Spleen (tissue), 11 donors: ENCODE results near the gene CDC20. TPM values are rescaled to one million over a fixed set of nuclear protein-coding genes. Genes with fewer than 3 reads are reported as not detected.
A peak's percentile ranks its signal among the peaks of the same experiment; 100 is the strongest.

Experiments
- DNase-seq: peaks from one replicate; pipeline ENCODE4 v3.0.0-alpha.2; 2020
- H3K27ac ChIP-seq, 8 donors: fragments of 200-600 bp; sonication (generic) in 7 of 8; 1 replicate in 4 of 8; 2 replicates in 4 of 8; pipeline versions ENCODE4 v1.5.0 to v1.8.0; 2016 to 2021; ENCODE audit warnings: inconsistent platforms in 4 of 8, mild to moderate bottlenecking in 4 of 8, moderate library complexity in 1 of 8
- H3K27me3 ChIP-seq, 7 donors: fragments of 200-600 bp; sonication (generic) in 6 of 7; replicated peaks in 1 of 7; 1 replicate in 4 of 7; 2 replicates in 3 of 7; pipeline versions ENCODE4 v1.5.0 to v1.8.0; 2016 to 2021; ENCODE audit warnings: inconsistent platforms in 3 of 7, mild to moderate bottlenecking in 1 of 7
- H3K36me3 ChIP-seq, 6 donors: fragments of 200-600 bp; sonication (generic) in 5 of 6; 1 replicate in 4 of 6; 2 replicates in 2 of 6; pipeline versions ENCODE4 v1.5.0 to v1.8.0; 2016 to 2021; ENCODE audit warnings: inconsistent platforms in 2 of 6
- H3K4me1 ChIP-seq, 6 donors: fragments of 200-600 bp; sonication (generic) in 5 of 6; 1 replicate in 3 of 6; 2 replicates in 3 of 6; pipeline versions ENCODE4 v1.5.0 to v1.8.0; 2016 to 2021; ENCODE audit warnings: inconsistent platforms in 3 of 6
- H3K4me3 ChIP-seq, 8 donors: fragments of 200-600 bp; sonication (generic) in 7 of 8; 1 replicate in 4 of 8; 2 replicates in 4 of 8; pipeline versions ENCODE4 v1.5.0 to v1.8.0; 2016 to 2021; ENCODE audit warnings: inconsistent platforms in 4 of 8, mild to moderate bottlenecking in 4 of 8, moderate library complexity in 2 of 8
- H3K9me3 ChIP-seq, 8 donors: fragments of 200-600 bp; sonication (generic) in 7 of 8; 1 replicate in 4 of 8; 2 replicates in 4 of 8; pipeline versions ENCODE4 v1.5.0 to v1.8.0; 2016 to 2021; ENCODE audit warnings: inconsistent platforms in 4 of 8
- CTCF ChIP-seq, 11 experiments: fragments of 200-600 bp in 7 of 11; fragments of 450-650 bp in 4 of 11; sonication (generic) in 4 of 11; IDR thresholded peaks in 8 of 11; conservative IDR thresholded peaks in 3 of 11; 1 replicate in 7 of 11; 2 replicates in 4 of 11; pipeline versions ENCODE4 v1.4.0 to v1.8.0; 2016 to 2021; ENCODE audit warnings: antibody characterized with exemption in 11 of 11, inconsistent platforms in 4 of 11, mild to moderate bottlenecking in 1 of 11
- POLR2A ChIP-seq, 3 donors: fragments of 450-650 bp; IDR thresholded peaks; one replicate each; pipeline ENCODE4 v1.5.1; 2017; ENCODE audit warnings: antibody characterized with exemption in 3 of 3, mild to moderate bottlenecking in 1 of 3
- POLR2AphosphoS5 ChIP-seq, 3 donors: sonication (generic); formaldehyde crosslinking; IDR thresholded peaks; one replicate each; pipeline ENCODE4 v1.5.1; 2017; ENCODE audit warnings: antibody characterized with exemption in 3 of 3
- WGBS, 5 donors: extraction: QIAGEN DNeasy Blood & Tissue Kit in 3 of 5; methylation state at CpG; one replicate each; pipeline versions ENCODE4 v1.1.5 to v1.1.7; 2013 to 2018; 5-methylcytosine and 5-hydroxymethylcytosine counted together
- intact Hi-C: fragments of 100-400 bp; cut with DNase I; formaldehyde crosslinking; loops from one replicate; pipeline ENCODE4 v1.15.0; 2023; ENCODE audit warnings: low total_unique reads
- polyA plus RNA-seq, 3 donors: library from polyadenylated mRNA; stranded (reverse); fragments of 200-250 nt; gene quantifications; one replicate each; pipeline ENCODE4 v1.2.1, GENCODE V29; 2013
- total RNA-seq, 7 donors: library from RNA; depleted of rRNA in 3 of 7; stranded (reverse); fragments of >200 nt in 3 of 7; fragmentation: NEBNext Ultra II Directional in 4 of 7; extraction: Animal tissue kit (Norgen Biotek cat#: 25700) in 4 of 7; gene quantifications; one replicate each; pipeline versions ENCODE4 v1.1.0 to v1.2.1, GENCODE V29; 2016 to 2021
- donor health status: healthy with polysubstance abuse.
- donor health status: DM: no; HTN: no; CAD: no; lungs with moderate emphysema.
- donor health status: DM: no; HTN: no; CAD: no.
- donor health status: Bipolar disorder and iron deficiency.
- donor health status: healthy.
- donor health status: DM: no; HTN: no; CAD: no.
- donor health status: DM: yes; HTN: yes; CAD: no.

CDC20 gene
- total and polyA plus RNA-seq, 10 donors = 2.1 to 25.9 (median 10.4) TPM

- H3K27me3 ChIP-seq = no peaks in the 10 kb centered on the region
- TF ChIP-seq POLR2AphosphoS5 (IDR thresholded peaks at IDR 0.05) (no peak), CTCF (IDR thresholded peaks at IDR 0.05 in 8 of 11, conservative IDR thresholded peaks at IDR 0.05 in 3 of 11) (no peak), POLR2A (IDR thresholded peaks at IDR 0.05) (no peak)
- no peak for DNase-seq
- H3K4me3 ChIP-seq = no peak overlapping the region
- peaks cover 6 to 59% (median 41%) of the 10 kb centered on the region in 6 donors for H3K36me3 ChIP-seq
- peak overlapping the region in 2 of 8 donors; percentile 2 to 46 for H3K27ac ChIP-seq
- WGBS, 5 donors = 86 to 91% (median 86%) methylated on average over 5 of the region's 5 CpGs
- H3K4me1 ChIP-seq = peaks cover 18 to 84% (median 41%) of the 10 kb centered on the region in 6 donors
- H3K9me3 ChIP-seq = no peaks in the 10 kb centered on the region
- intact Hi-C loops = no loop called here
These were observed 5.2 kb downstream of the CDC20 start for GRCh38 chr1:43363935-43364525.

GRCh38 chr1:43365678-43366077, 6.9 kb downstream of the CDC20 start:
- peaks cover 6 to 50% (median 40%) of the 10 kb centered on the region in 6 donors for H3K36me3 ChIP-seq
- WGBS, 5 donors = 74 to 89% (median 79%) methylated on average over 2 of the region's 2 CpGs
- intact Hi-C loops = no loop called here

GRCh38 chr1:43366179-43366578, 7.4 kb downstream of the CDC20 start:
- no peak for TF ChIP-seq POLR2A (IDR thresholded peaks at IDR 0.05)
- no peak for TF ChIP-seq POLR2AphosphoS5 (IDR thresholded peaks at IDR 0.05)
- no peak for TF ChIP-seq CTCF (IDR thresholded peaks at IDR 0.05 in 8 of 11, conservative IDR thresholded peaks at IDR 0.05 in 3 of 11)
- H3K4me3 ChIP-seq = peak overlapping the region in 5 of 8 donors; percentile 71 to 96 (median 81)
- 68 to 82% (median 76%) methylated on average over 8 to 11 of the region's 11 CpGs for WGBS, 5 donors
- peaks cover 6 to 45% (median 39%) of the 10 kb centered on the region in 6 donors for H3K36me3 ChIP-seq
- H3K27me3 ChIP-seq = no peaks in the 10 kb centered on the region
- intact Hi-C loops = no loop called here
- H3K4me1 ChIP-seq = peaks cover 16 to 84% (median 39%) of the 10 kb centered on the region in 6 donors
- DNase-seq = peak; percentile 82
- H3K27ac ChIP-seq = peak overlapping the region in 6 of 8 donors; percentile 38 to 99 (median 98)
- no peaks in the 10 kb centered on the region for H3K9me3 ChIP-seq

More at GRCh38 chr1:43365678-43366077, 6.9 kb downstream of the CDC20 start:
- Histone ChIP-seq H3K27ac (peak overlapping the region in 5 of 8 donors; percentile 38 to 99 (median 98)), H3K4me3 (peak overlapping the region in 1 of 8 donors; percentile 95), H3K27me3 (no peaks in the 10 kb centered on the region), H3K4me1 (peaks cover 16 to 84% (median 39%) of the 10 kb centered on the region in 6 donors), H3K9me3 (no peaks in the 10 kb centered on the region)
- no peak for DNase-seq
- TF ChIP-seq POLR2AphosphoS5 (IDR thresholded peaks at IDR 0.05) = no peak
- TF ChIP-seq CTCF (IDR thresholded peaks at IDR 0.05 in 8 of 11, conservative IDR thresholded peaks at IDR 0.05 in 3 of 11) = no peak
- TF ChIP-seq POLR2A (IDR thresholded peaks at IDR 0.05) = no peak

- Histone ChIP-seq H3K27me3 (no peaks in the 10 kb centered on the region), H3K36me3 (peaks cover 6 to 41% (median 35%) of the 10 kb centered on the region in 6 donors), H3K4me1 (peaks cover 16 to 85% (median 39%) of the 10 kb centered on the region in 6 donors), H3K4me3 (peak overlapping the region; percentile 69 to 96 (median 80)), H3K9me3 (no peaks in the 10 kb centered on the region), H3K27ac (peak overlapping the region; percentile 92 to 99 (median 98))
- no peak for TF ChIP-seq POLR2AphosphoS5 (IDR thresholded peaks at IDR 0.05)
- TF ChIP-seq POLR2A (IDR thresholded peaks at IDR 0.05) = no peak
- TF ChIP-seq CTCF (IDR thresholded peaks at IDR 0.05 in 8 of 11, conservative IDR thresholded peaks at IDR 0.05 in 3 of 11) = no peak
- DNase-seq = no peak
- 14 to 33% (median 25%) methylated on average over 4 to 5 of the region's 5 CpGs for WGBS, 5 donors
- intact Hi-C loops = no loop called here
These were observed 7.8 kb downstream of the CDC20 start for GRCh38 chr1:43366601-43367025.
